Osteoblast (primary cell): Measurements from ENCODE around the gene ZNF467. TPM values are rescaled to one million over a fixed set of nuclear protein-coding genes. Genes with fewer than 3 reads are reported as not detected.

Experiments
- DNase-seq: peaks from one replicate; pipeline ENCODE4 v3.0.0; 2011; ENCODE audit warnings: low spot score, mixed read lengths; ENCODE audit not compliant: insufficient read length; ENCODE audit errors: missing footprints
- H2AFZ ChIP-seq: 2 replicates; pipeline ENCODE4 v1.6.0; 2011; ENCODE audit warnings: mild to moderate bottlenecking, low read length
- H3K27ac ChIP-seq: 2 replicates; pipeline ENCODE4 v1.5.1; 2011; ENCODE audit warnings: mild to moderate bottlenecking, low read depth, low read length, moderate library complexity
- H3K27me3 ChIP-seq: 2 replicates; pipeline ENCODE4 v1.6.0; 2012; ENCODE audit warnings: mild to moderate bottlenecking, control low read depth, inconsistent platforms, low read length, moderate library complexity; ENCODE audit not compliant: insufficient read depth
- H3K36me3 ChIP-seq: 2 replicates; pipeline ENCODE4 v1.5.1; 2011; ENCODE audit warnings: mild to moderate bottlenecking, low read length, control low read depth, moderate library complexity; ENCODE audit not compliant: insufficient read depth
- H3K4me1 ChIP-seq: 2 replicates; pipeline ENCODE4 v1.5.1; 2011; ENCODE audit warnings: mild to moderate bottlenecking, low read length, control low read depth, moderate library complexity; ENCODE audit not compliant: insufficient read depth
- H3K4me2 ChIP-seq: 2 replicates; pipeline ENCODE4 v1.6.0; 2011; ENCODE audit warnings: mild to moderate bottlenecking, low read length; ENCODE audit not compliant: insufficient read depth
- H3K4me3 ChIP-seq: fragments of 200-600 bp; sonication (generic); 3 replicates; pipeline ENCODE4 v1.5.1; 2012; ENCODE audit warnings: mild to moderate bottlenecking, low read length, inconsistent platforms; ENCODE audit not compliant: insufficient read depth
- H3K79me2 ChIP-seq: 2 replicates; pipeline ENCODE4 v1.6.0; 2012; ENCODE audit warnings: mild to moderate bottlenecking, low read length, control low read depth, inconsistent platforms; ENCODE audit not compliant: insufficient read depth
- H3K9me3 ChIP-seq: 2 replicates; pipeline ENCODE4 v1.5.1; 2011; ENCODE audit warnings: low read depth, low read length, control low read depth
- H4K20me1 ChIP-seq: 2 replicates; pipeline ENCODE4 v1.6.0; 2012; ENCODE audit warnings: mild to moderate bottlenecking, low read length, control low read depth; ENCODE audit not compliant: insufficient read depth
- CTCF ChIP-seq: IDR thresholded peaks from 2 replicates; pipeline ENCODE4 v1.5.1; 2011; ENCODE audit warnings: mild to moderate bottlenecking, low read depth, low read length, moderate library complexity; ENCODE audit errors: extremely low read depth
- total RNA-seq: library from RNA; depleted of rRNA; stranded (reverse); fragments of >200 nt; gene quantifications from 2 replicates; pipeline ENCODE4 v1.2.3, GENCODE V29; 2012

The ZNF467 gene
- total RNA-seq, 1 donor: not detected

- H3K27ac ChIP-seq: no peak overlapping the region
- no peak for TF ChIP-seq CTCF
- no peak overlapping the region for H3K4me3 ChIP-seq
- H4K20me1 ChIP-seq: no peaks in the 10 kb centered on the region
- no peak overlapping the region for H2AFZ ChIP-seq
- H3K36me3 ChIP-seq: peaks cover 10% of the 10 kb centered on the region
- DNase-seq: no peak
- H3K9me3 ChIP-seq: no peaks in the 10 kb centered on the region
- H3K79me2 ChIP-seq: no peaks in the 10 kb centered on the region
- no peaks in the 10 kb centered on the region for H3K27me3 ChIP-seq
- H3K4me2 ChIP-seq: no peak overlapping the region
- H3K4me1 ChIP-seq: no peaks in the 10 kb centered on the region
These were observed 48.0 kb downstream of the ZNF467 start for GRCh38 chr7:149725426-149725821.

DNA sequence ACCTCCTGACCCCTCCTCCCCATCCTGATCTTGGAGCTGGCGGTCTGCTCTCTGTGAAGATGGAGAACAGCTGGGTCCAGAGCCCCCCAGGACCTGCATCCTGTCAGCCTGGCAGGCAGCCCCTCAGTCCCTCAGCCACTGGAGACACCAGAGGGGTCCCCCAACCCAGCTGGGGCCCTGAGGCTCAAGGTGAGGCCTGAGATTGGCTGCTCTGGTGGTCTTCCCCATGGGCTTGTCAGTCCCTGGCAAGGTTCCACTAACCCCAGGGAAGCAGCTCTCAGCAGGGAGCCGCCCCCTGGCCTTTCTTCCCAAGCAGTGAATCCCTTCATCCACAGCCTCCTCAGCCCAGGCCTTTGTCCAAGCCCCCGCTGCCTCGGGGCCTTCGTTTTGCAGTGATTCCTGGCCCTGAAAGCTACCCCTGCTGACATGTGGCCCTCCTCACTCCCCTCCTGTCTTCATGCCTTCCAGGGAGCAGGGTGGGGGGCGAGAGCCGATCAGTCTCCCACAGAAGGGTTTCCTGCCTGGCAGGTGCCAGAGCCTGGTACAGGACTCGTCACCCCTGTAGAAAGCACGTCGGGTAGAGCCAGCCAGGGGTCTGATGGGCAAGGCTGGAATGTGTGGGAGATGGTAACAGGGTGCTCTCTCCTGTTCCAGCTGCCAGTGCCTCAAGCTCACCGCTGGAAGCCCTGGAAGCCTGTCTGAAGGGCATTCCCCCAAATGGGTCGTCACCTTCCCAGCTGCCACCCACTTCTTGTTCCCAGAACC lies 48.5 kb downstream of the ZNF467 start:
- H2AFZ ChIP-seq: no peak overlapping the region
- H3K4me3 ChIP-seq: no peak overlapping the region
- H4K20me1 ChIP-seq: no peaks in the 10 kb centered on the region
- DNase-seq: peak; percentile 74
- H3K4me2 ChIP-seq: no peak overlapping the region
- H3K36me3 ChIP-seq: peaks cover 10% of the 10 kb centered on the region
- H3K79me2 ChIP-seq: no peaks in the 10 kb centered on the region
- no peak for TF ChIP-seq CTCF
- no peaks in the 10 kb centered on the region for H3K27me3 ChIP-seq
- H3K27ac ChIP-seq: no peak overlapping the region
- H3K9me3 ChIP-seq: no peaks in the 10 kb centered on the region
- no peaks in the 10 kb centered on the region for H3K4me1 ChIP-seq

GRCh38 chr7:149723795-149724495 lies 49.4 kb downstream of the ZNF467 start:
- Histone ChIP-seq H3K36me3 (peaks cover 7% of the 10 kb centered on the region), H3K27me3 (no peaks in the 10 kb centered on the region), H3K4me3 (no peak overlapping the region), H3K9me3 (no peaks in the 10 kb centered on the region), H2AFZ (no peak overlapping the region), H3K4me1 (peaks cover 3% of the 10 kb centered on the region), H3K4me2 (no peak overlapping the region), H3K27ac (no peak overlapping the region), H4K20me1 (peaks cover 5% of the 10 kb centered on the region), H3K79me2 (no peaks in the 10 kb centered on the region)
- DNase-seq: peak; percentile 77
- no peak for TF ChIP-seq CTCF

DNA sequence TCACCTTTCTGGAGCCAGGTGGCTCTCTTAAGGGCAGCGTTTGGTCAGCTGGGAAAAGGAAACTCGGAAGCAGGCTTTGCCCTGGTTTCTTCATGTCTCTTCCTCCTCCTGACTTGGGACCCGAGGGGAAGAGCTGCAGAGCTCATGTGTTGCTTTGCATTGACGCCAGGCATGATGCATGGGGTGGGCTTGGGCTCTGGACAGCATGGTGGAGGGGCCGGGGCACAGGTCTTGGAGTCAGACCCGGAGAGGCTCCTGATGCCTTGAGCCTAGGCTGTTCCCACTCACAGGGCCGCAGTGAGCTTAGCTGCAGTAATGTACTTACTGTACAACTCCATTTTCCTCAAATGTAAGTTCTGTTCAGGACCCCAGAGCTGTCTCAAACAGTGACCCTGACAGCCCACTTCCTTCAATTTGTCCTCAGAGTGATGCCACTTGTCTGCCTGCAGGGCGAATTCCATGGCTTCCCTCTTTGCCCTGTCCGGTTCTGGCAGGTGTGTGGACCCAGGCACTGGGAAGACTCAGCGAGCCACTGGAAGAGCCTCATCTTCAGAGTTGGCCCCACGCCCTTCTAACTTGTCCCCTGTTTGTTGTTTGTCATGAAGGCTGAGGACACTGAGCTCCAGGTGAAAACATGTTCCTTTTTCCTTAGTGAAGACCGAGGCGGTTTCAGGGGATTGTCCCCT lies 50.2 kb downstream of the ZNF467 start:
- Histone ChIP-seq H3K4me3 (no peak overlapping the region), H4K20me1 (peaks cover 7% of the 10 kb centered on the region), H3K4me1 (peaks cover 3% of the 10 kb centered on the region), H3K27me3 (no peaks in the 10 kb centered on the region), H2AFZ (no peak overlapping the region), H3K9me3 (no peaks in the 10 kb centered on the region), H3K79me2 (no peaks in the 10 kb centered on the region), H3K27ac (no peak overlapping the region), H3K36me3 (peaks cover 7% of the 10 kb centered on the region), H3K4me2 (no peak overlapping the region)
- no peak for TF ChIP-seq CTCF
- peak; percentile 57 for DNase-seq
